ENCODE results near the gene FSTL5.

GRCh38 chr4:161538941-161539340, 624.9 kb downstream of the FSTL5 start:
- TF ChIP-seq RHOXF2B (CRISPR knock-in tag; conservative IDR thresholded peaks at IDR 0.05), result no peak
- TF ChIP-seq CTCF (IDR thresholded peaks at IDR 0.05 in 2 of 3, conservative IDR thresholded peaks at IDR 0.05 in 1 of 3; ENCODE audit: insufficient read depth in 2 of 3, low read depth in 1 of 3, low read length in 3 of 3), result no peak
- no peak for TF ChIP-seq PHF20 (IDR thresholded peaks at IDR 0.05; ENCODE audit: partially characterized antibody)
- no peak for TF ChIP-seq REST (IDR thresholded peaks at IDR 0.05; ENCODE audit: borderline replicate concordance)
- TF ChIP-seq REST (CRISPR knock-in tag; IDR thresholded peaks at IDR 0.05; ENCODE audit: low read depth), result no peak
- TF ChIP-seq CHD1 (IDR thresholded peaks at IDR 0.05; ENCODE audit: low read length), result no peak
- TF ChIP-seq ZNF354B (CRISPR knock-in tag; IDR thresholded peaks at IDR 0.05), result no peak
- no peak for TF ChIP-seq RB1 (IDR thresholded peaks at IDR 0.05; ENCODE audit: low read depth)
- TF ChIP-seq ARID4B (CRISPR knock-in tag; IDR thresholded peaks at IDR 0.05), result no peak
- no peak for TF ChIP-seq ZBTB7A (IDR thresholded peaks at IDR 0.05; ENCODE audit: borderline replicate concordance, control insufficient read depth, low read depth, low read length)
- TF ChIP-seq MAFK (IDR thresholded peaks at IDR 0.05; ENCODE audit: low read length), result no peak
- TF ChIP-seq, protein P1, sequence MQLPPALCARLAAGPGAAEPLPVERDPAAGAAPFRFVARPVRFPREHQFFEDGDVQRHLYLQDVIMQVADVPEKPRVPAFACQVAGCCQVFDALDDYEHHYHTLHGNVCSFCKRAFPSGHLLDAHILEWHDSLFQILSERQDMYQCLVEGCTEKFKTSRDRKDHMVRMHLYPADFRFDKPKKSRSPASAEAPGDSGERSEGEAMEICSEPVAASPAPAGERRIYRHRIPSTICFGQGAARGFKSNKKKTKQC (CRISPR knock-in tag; IDR thresholded peaks at IDR 0.05), result no peak
- no peak for TF ChIP-seq TCF7 (IDR thresholded peaks at IDR 0.05; ENCODE audit: borderline replicate concordance)
- TF ChIP-seq ATF6 (CRISPR knock-in tag; IDR thresholded peaks at IDR 0.05), result no peak
